ENCODE measurements around the gene EYS. TPM values are rescaled to one million over a fixed set of nuclear protein-coding genes. Genes with fewer than 3 reads are reported as not detected.

EYS gene
- total and polyA plus RNA-seq, 9 of the 15 experiments (the other 6 are each of a cell fraction or from before 2014, with no cell fraction given): 0.03 to 0.36 (median 0.10) TPM; not detected in 2

GRCh38 chr6:64128301-64129024 is 1578.6 kb downstream of the EYS start:
- no peak for ATAC-seq
- POLR2A ChIA-PET: no interaction called here

GRCh38 chr6:64123761-64124633 is 1583.0 kb downstream of the EYS start:
- H3K9me3 ChIP-seq (replicated peaks; ENCODE audit: control insufficient read depth, insufficient read depth, low read depth, low read length): no peaks in the 10 kb centered on the region
- in situ Hi-C loops (cut with MboI) (no loop called here), intact Hi-C loops (cut with micrococcal nuclease) (no loop called here)
- no peak for TF ChIP-seq BCL6 (CRISPR knock-in tag; IDR thresholded peaks at IDR 0.05)
- TF ChIP-seq MEF2A (IDR thresholded peaks at IDR 0.05; ENCODE audit: control insufficient read depth, low read depth, low read length): no peak
- TF ChIP-seq ZNF384 (IDR thresholded peaks at IDR 0.05; ENCODE audit: low read depth, low read length): no peak
- TF ChIP-seq U2AF1 (optimal IDR thresholded peaks at IDR 0.05; ENCODE audit: low read depth, low read length): no peak
- TF ChIP-seq GTF2B (IDR thresholded peaks at IDR 0.05; ENCODE audit: extremely low read depth, insufficient read length): no peak
- H3K27ac ChIP-seq (ENCODE audit: extremely low read depth, low read depth, low read length): no peak overlapping the region
- ChIA-PET POLR2A (no interaction called here), CTCF (ENCODE audit: low intra/inter-chr PET ratio) (no interaction called here)
- H3K4me3 ChIP-seq: no peak overlapping the region
- FAIRE-seq (no peak), DNase-seq (ENCODE audit: extremely low read depth in 1 of 4, low spot score in 3 of 4) (no peak), ATAC-seq (no peak)
- H2AFZ ChIP-seq (ENCODE audit: low read depth, low read length): no peak overlapping the region
- H3K36me3 ChIP-seq (ENCODE audit: control insufficient read depth, insufficient read depth, low read length): no peaks in the 10 kb centered on the region
- no peaks in the 10 kb centered on the region for H3K9me1 ChIP-seq (ENCODE audit: control insufficient read depth, insufficient read depth, low read length)
- H4K20me1 ChIP-seq (replicated peaks; ENCODE audit: control insufficient read depth, insufficient read depth, low read length): no peaks in the 10 kb centered on the region
- WGBS (ENCODE audit: insufficient coverage, low coverage, missing lambda C conversion rate): 0% methylated on average over 5 of the region's 5 CpGs
- H3K27me3 ChIP-seq (ENCODE audit: control insufficient read depth in 2 of 2, insufficient read depth in 2 of 2, low read length in 2 of 2): no peaks in the 10 kb centered on the region
- H3K79me2 ChIP-seq (ENCODE audit: control insufficient read depth, insufficient read depth, low read length): no peaks in the 10 kb centered on the region
- H3K4me1 ChIP-seq (replicated peaks in 1 of 2; ENCODE audit: control insufficient read depth in 2 of 2, insufficient read depth in 2 of 2, low read length in 2 of 2): no peaks in the 10 kb centered on the region
- H3K4me2 ChIP-seq (ENCODE audit: insufficient read depth, low read length): no peak overlapping the region
- no peak overlapping the region for H3K9ac ChIP-seq (ENCODE audit: insufficient read depth in 1 of 2, low read depth in 2 of 2, low read length in 2 of 2)
- BruUV-seq (replicated peaks): no TSS peak

More at GRCh38 chr6:64128301-64129024, 1578.6 kb downstream of the EYS start:
- FAIRE-seq (no peak), DNase-seq (ENCODE audit: extremely low read depth in 1 of 4, low spot score in 3 of 4) (no peak)
- no peak overlapping the region for H2AFZ ChIP-seq (ENCODE audit: low read depth, low read length)
- TF ChIP-seq NCOA2 (IDR thresholded peaks at IDR 0.05; ENCODE audit: partially characterized antibody in 2 of 2): no peak
- no peaks in the 10 kb centered on the region for H3K9me3 ChIP-seq (replicated peaks; ENCODE audit: control insufficient read depth, insufficient read depth, low read depth, low read length)
- in situ Hi-C loops (cut with MboI): no loop called here
- H4K20me1 ChIP-seq (replicated peaks; ENCODE audit: control insufficient read depth, insufficient read depth, low read length): no peaks in the 10 kb centered on the region
- H3K36me3 ChIP-seq (ENCODE audit: control insufficient read depth, insufficient read depth, low read length): no peaks in the 10 kb centered on the region
- H3K9me1 ChIP-seq (ENCODE audit: control insufficient read depth, insufficient read depth, low read length): no peaks in the 10 kb centered on the region
- H3K4me3 ChIP-seq: no peak overlapping the region
- no peak overlapping the region for H3K9ac ChIP-seq (ENCODE audit: insufficient read depth in 1 of 2, low read depth in 2 of 2, low read length in 2 of 2)
- H3K4me1 ChIP-seq (replicated peaks in 1 of 2; ENCODE audit: control insufficient read depth in 2 of 2, insufficient read depth in 2 of 2, low read length in 2 of 2): no peaks in the 10 kb centered on the region
- CTCF ChIA-PET (ENCODE audit: low intra/inter-chr PET ratio): no interaction called here
- intact Hi-C loops (cut with micrococcal nuclease): no loop called here
- H3K27ac ChIP-seq (ENCODE audit: extremely low read depth, low read depth, low read length): no peak overlapping the region
- no peaks in the 10 kb centered on the region for H3K27me3 ChIP-seq (ENCODE audit: control insufficient read depth in 2 of 2, insufficient read depth in 2 of 2, low read length in 2 of 2)
- WGBS (ENCODE audit: insufficient coverage, low coverage, missing lambda C conversion rate): 0% methylated on average over 1 of the region's 1 CpG
- no peaks in the 10 kb centered on the region for H3K79me2 ChIP-seq (ENCODE audit: control insufficient read depth, insufficient read depth, low read length)
- no peak overlapping the region for H3K4me2 ChIP-seq (ENCODE audit: insufficient read depth, low read length)
- no TSS peak for BruUV-seq (replicated peaks)
